ENCODE measurements around the gene TOR1A.

Gene TOR1A

GRCh38 chr9:129866394-129867135 is 42.6 kb upstream of the TOR1A start:
- TF ChIP-seq CTCF (IDR thresholded peaks at IDR 0.05), result no peak

GRCh38 chr9:129865668-129866320 is 41.9 kb upstream of the TOR1A start:
- TF ChIP-seq CTCF (IDR thresholded peaks at IDR 0.05), result no peak

GRCh38 chr9:129864991-129865647 is 41.2 kb upstream of the TOR1A start:
- TF ChIP-seq CTCF (IDR thresholded peaks at IDR 0.05), result no peak

- TF ChIP-seq CTCF (IDR thresholded peaks at IDR 0.05), result no peak
These were observed 39.2 kb upstream of the TOR1A start for GRCh38 chr9:129863059-129863690.

GRCh38 chr9:129861447-129861827 is 37.5 kb upstream of the TOR1A start:
- no peak for TF ChIP-seq CTCF (IDR thresholded peaks at IDR 0.05)

- no peak for TF ChIP-seq CTCF (IDR thresholded peaks at IDR 0.05)
These were observed 36.9 kb upstream of the TOR1A start for GRCh38 chr9:129860653-129861446.

Data from LNCAP (cell line).